Tracheal epithelial cell (primary cell): ENCODE data around the gene AP4B1. TPM values are rescaled to one million over a fixed set of nuclear protein-coding genes. Genes with fewer than 3 reads are reported as not detected.

ENCODE experiments used
- total RNA-seq: library from RNA; depleted of rRNA; stranded (reverse); fragments of >200 nt; gene quantifications from 2 replicates; pipeline ENCODE4 v1.2.1, GENCODE V29; 2014

Gene AP4B1
- total RNA-seq, result 6.6 and 8.7 TPM in 2 replicates

GRCh38 chr1:113904674-113905434 lies at the start of gene AP4B1, which contains the start of gene DCLRE1B:
AP4B1 (minus strand) TSS chr1:113904799; CDS start chr1:113904717, 82 bp downstream.
DCLRE1B (plus strand) TSS chr1:113905326; CDS start chr1:113905587, 261 bp downstream.

GRCh38 chr1:113928941-113929749 lies 24.5 kb upstream of the AP4B1 start, which contains the start of gene HIPK1:
HIPK1 (plus strand) TSS chr1:113929324.

DNA sequence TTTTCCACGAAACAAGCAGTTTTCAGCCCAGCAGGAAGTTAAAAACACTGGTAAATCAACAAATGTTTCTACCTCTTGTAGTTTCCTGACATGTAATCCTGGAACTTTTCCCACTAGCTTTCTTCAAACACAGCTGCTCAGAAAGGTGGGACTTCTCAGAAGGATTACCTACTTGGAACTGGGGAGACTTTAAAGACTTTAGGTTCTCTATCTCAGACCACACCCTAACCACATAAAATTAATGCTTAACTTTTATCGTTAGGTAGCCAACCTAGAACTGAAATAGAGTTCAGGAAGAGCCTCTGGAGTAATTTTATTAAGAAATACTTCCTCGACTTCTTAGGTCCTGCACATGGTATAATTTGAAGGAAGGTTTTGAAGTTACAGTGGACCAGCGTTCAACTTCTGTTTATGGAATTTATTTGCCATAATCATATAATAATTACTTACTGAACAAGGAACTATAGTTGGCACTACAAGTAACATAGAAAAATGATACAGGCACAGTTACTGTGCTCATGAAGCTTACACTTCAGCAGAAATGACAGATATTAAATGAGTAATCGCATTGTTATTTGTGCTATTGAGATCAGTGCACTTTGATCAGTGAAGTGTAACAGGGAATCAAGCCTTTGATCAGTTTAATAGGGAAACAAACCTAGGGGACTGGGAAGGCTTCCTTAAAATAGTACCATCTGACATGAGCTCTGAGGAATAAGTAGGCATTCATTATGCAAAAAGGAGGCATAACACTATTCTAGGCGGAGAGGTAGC lies 17.0 kb downstream of the AP4B1 start, which contains the start of gene BCL2L15:
Gene BCL2L15 (minus strand): TSS at position 180 of the 774 bp plus-strand sequence. CDS start 206 bp downstream, outside the sequence.

GRCh38 chr1:113871597-113872113 lies 32.9 kb downstream of the AP4B1 start, which contains the start of gene PTPN22:
PTPN22 (minus strand) TSS chr1:113871712.

Other genes starting within 250 kb of the AP4B1 start
- 6.6 and 16.6 TPM in 2 replicates for gene PHTF1, start 145.3 kb downstream of the AP4B1 start, total RNA-seq
- 13.2 and 15.4 TPM in 2 replicates for gene RSBN1, start 92.3 kb downstream of the AP4B1 start, total RNA-seq
- gene PTPN22, start 33.1 kb downstream of the AP4B1 start, total RNA-seq, result 0.21 and 0.96 TPM in 2 replicates
- 1.2 TPM in 1 of 2 replicates, not detected in the other for gene BCL2L15, start 17.2 kb downstream of the AP4B1 start, total RNA-seq
- 1.3 and 2.7 TPM in 2 replicates for gene DCLRE1B, start 527 bp upstream of the AP4B1 start, total RNA-seq
- gene HIPK1, start 24.5 kb upstream of the AP4B1 start, total RNA-seq, result 19.8 and 21.0 TPM in 2 replicates
- 0.24 TPM in 1 of 2 replicates, not detected in the other for gene OLFML3, start 74.7 kb upstream of the AP4B1 start, total RNA-seq
- gene SYT6, start 249.1 kb upstream of the AP4B1 start, total RNA-seq, result not detected in 2 replicates